H1 (cell line): ENCODE data around the gene KLF13. TPM values are rescaled to one million over a fixed set of nuclear protein-coding genes. Genes with fewer than 3 reads are reported as not detected.

Experiments
- CTCF ChIA-PET: fragments of 300-600 bp; sonication (Branson Sonifier 250); formaldehyde crosslinking; loops from one replicate; lab custom pipeline; 2021; ENCODE audit not compliant: partially characterized antibody; lab: Charles Lee
- POLR2A ChIA-PET: fragments of 300-600 bp; sonication (Branson Sonifier 250); formaldehyde crosslinking; loops from one replicate; lab custom pipeline; 2021; ENCODE audit warnings: inconsistent platforms; ENCODE audit not compliant: partially characterized antibody; lab: Charles Lee
- DNase-seq, 2 experiments: peaks; one replicate each; pipeline versions ENCODE4 v3.0.0 to v3.0.0-alpha.2; 2010 to 2022; ENCODE audit warnings: low spot score in 2 of 2, low read depth in 1 of 2, mixed read lengths in 1 of 2
- FAIRE-seq: peaks from 2 replicates; lab custom pipeline; 2011; peaks lifted over from hg19 to GRCh38; lab: Jason Lieb, UNC
- H2AFZ ChIP-seq: 2 replicates; pipeline ENCODE4 v1.8.1; 2012; ENCODE audit warnings: low read length, inconsistent platforms
- H2AK5ac ChIP-seq: 2 replicates; pipeline ENCODE4 v1.6.1; 2013; ENCODE audit warnings: low read depth, low read length
- H2BK120ac ChIP-seq: replicated peaks from 2 replicates; pipeline ENCODE3; 2013; ENCODE audit warnings: low read depth, low read length, inconsistent platforms
- H2BK12ac ChIP-seq: 2 replicates; pipeline ENCODE4 v1.6.1; 2013; ENCODE audit warnings: low read depth, low read length
- H2BK15ac ChIP-seq: 2 replicates; pipeline ENCODE4 v1.6.1; 2013; ENCODE audit warnings: low read length
- H2BK20ac ChIP-seq: 2 replicates; pipeline ENCODE4 v1.6.1; 2013; ENCODE audit warnings: low read length
- H2BK5ac ChIP-seq: 2 replicates; pipeline ENCODE4 v1.6.1; 2013; ENCODE audit warnings: low read depth, low read length
- H3K14ac ChIP-seq: 2 replicates; pipeline ENCODE4 v1.6.1; 2013; ENCODE audit warnings: inconsistent platforms; ENCODE audit not compliant: insufficient read length
- H3K18ac ChIP-seq: 2 replicates; pipeline ENCODE4 v1.6.1; 2013; ENCODE audit warnings: low read length; ENCODE audit errors: extremely low read depth
- H3K23ac ChIP-seq: 2 replicates; pipeline ENCODE4 v1.6.1; 2013; ENCODE audit warnings: inconsistent platforms; ENCODE audit not compliant: insufficient read length
- H3K23me2 ChIP-seq: 2 replicates; pipeline ENCODE4 v1.6.1; 2013; ENCODE audit warnings: low read depth, low read length
- H3K27ac ChIP-seq: 2 replicates; pipeline ENCODE4 v1.6.1; 2011; ENCODE audit warnings: low read depth, low read length, inconsistent platforms
- H3K27me3 ChIP-seq, 4 experiments: replicated peaks in 1 of 4; 1 replicate in 1 of 4; 2 replicates in 3 of 4; pipeline versions ENCODE4 v1.6.1 to v1.8.1; 2011 to 2013; ENCODE audit warnings: low read length in 3 of 4, mild to moderate bottlenecking in 3 of 4, inconsistent platforms in 2 of 4, mixed read lengths in 2 of 4, moderate library complexity in 1 of 4; ENCODE audit not compliant: control insufficient read depth in 3 of 4, insufficient read depth in 3 of 4; ENCODE audit errors: extremely low read depth in 1 of 4
- H3K36me3 ChIP-seq, 4 experiments: 2 replicates each; pipeline versions ENCODE4 v1.6.1 to v1.8.1; 2011 to 2013; ENCODE audit warnings: mild to moderate bottlenecking in 4 of 4, low read length in 3 of 4, moderate library complexity in 2 of 4, control low read depth in 1 of 4, inconsistent platforms in 1 of 4; ENCODE audit not compliant: insufficient read depth in 4 of 4, control insufficient read depth in 2 of 4
- H3K4ac ChIP-seq: replicated peaks from 2 replicates; pipeline ENCODE3; 2013; ENCODE audit warnings: low read length, low read depth, mixed read lengths, inconsistent platforms; ENCODE audit not compliant: insufficient read length
- H3K4me1 ChIP-seq, 4 experiments: replicated peaks in 1 of 4; 1 replicate in 1 of 4; 2 replicates in 3 of 4; pipeline versions ENCODE4 v1.6.1 to v1.8.1; 2011 to 2013; ENCODE audit warnings: low read length in 3 of 4, inconsistent platforms in 2 of 4, mixed read lengths in 1 of 4; ENCODE audit not compliant: insufficient read depth in 4 of 4, control insufficient read depth in 3 of 4
- H3K4me2 ChIP-seq, 2 experiments: 2 replicates each; pipeline versions ENCODE4 v1.6.1 to v1.8.1; 2011 to 2013; ENCODE audit warnings: low read depth in 2 of 2, low read length in 2 of 2, control low read depth in 1 of 2, inconsistent platforms in 1 of 2, mild to moderate bottlenecking in 1 of 2; ENCODE audit not compliant: insufficient read depth in 1 of 2
- H3K4me3 ChIP-seq, 4 experiments: fragments of 200-600, 300-600 bp in 1 of 4; sonication (generic), shearing (Covaris generic), sonication (Bioruptor Twin) in 1 of 4; 2 replicates each; pipeline versions ENCODE4 v1.5.1 to v1.8.1; 2011 to 2016; ENCODE audit warnings: low read length in 4 of 4, low read depth in 3 of 4, control low read depth in 2 of 4, inconsistent platforms in 2 of 4, mild to moderate bottlenecking in 2 of 4, mixed read lengths in 1 of 4, moderate library complexity in 1 of 4; ENCODE audit not compliant: insufficient read depth in 2 of 4; ENCODE audit errors: extremely low read depth in 1 of 4
- H3K56ac ChIP-seq: replicated peaks from 2 replicates; pipeline ENCODE3; 2013; ENCODE audit warnings: low read depth, mild to moderate bottlenecking, mixed read lengths, low read length, inconsistent platforms; ENCODE audit not compliant: insufficient read length
- H3K79me1 ChIP-seq: 2 replicates; pipeline ENCODE4 v1.6.1; 2013; ENCODE audit warnings: low read depth, low read length, control low read depth
- H3K79me2 ChIP-seq, 2 experiments: 2 replicates each; pipeline versions ENCODE4 v1.6.1 to v1.8.1; 2012 to 2013; ENCODE audit warnings: low read length in 2 of 2, mild to moderate bottlenecking in 2 of 2, inconsistent platforms in 1 of 2; ENCODE audit not compliant: insufficient read depth in 2 of 2, control insufficient read depth in 1 of 2
- H3K9ac ChIP-seq, 4 experiments: replicated peaks in 1 of 4; 1 replicate in 1 of 4; 2 replicates in 3 of 4; pipeline versions ENCODE4 v1.6.1 to v1.8.1; 2011 to 2013; ENCODE audit warnings: low read depth in 3 of 4, low read length in 3 of 4, control low read depth in 2 of 4, mild to moderate bottlenecking in 2 of 4, moderate library complexity in 2 of 4, inconsistent platforms in 1 of 4; ENCODE audit errors: extremely low read depth in 1 of 4
- H3K9me3 ChIP-seq, 2 experiments: 2 replicates each; pipeline versions ENCODE4 v1.6.1 to v1.8.1; 2012 to 2013; ENCODE audit warnings: mild to moderate bottlenecking in 2 of 2, moderate library complexity in 2 of 2, control low read depth in 1 of 2, inconsistent platforms in 1 of 2, low read depth in 1 of 2, low read length in 1 of 2, mixed read lengths in 1 of 2; ENCODE audit not compliant: insufficient read depth in 2 of 2
- H4K20me1 ChIP-seq, 2 experiments: replicated peaks in 1 of 2; 2 replicates each; pipeline versions ENCODE3 to v1.8.1; 2011 to 2013; ENCODE audit warnings: inconsistent platforms in 2 of 2, low read length in 2 of 2, mild to moderate bottlenecking in 1 of 2; ENCODE audit not compliant: insufficient read depth in 2 of 2, control insufficient read depth in 1 of 2
- H4K5ac ChIP-seq: 2 replicates; pipeline ENCODE4 v1.6.1; 2013; ENCODE audit warnings: low read length, low read depth, mixed read lengths, inconsistent platforms; ENCODE audit not compliant: insufficient read length
- H4K8ac ChIP-seq: 2 replicates; pipeline ENCODE4 v1.8.0; 2013; ENCODE audit warnings: mild to moderate bottlenecking, moderate library complexity, low read length, inconsistent platforms; ENCODE audit not compliant: insufficient read depth; ENCODE audit errors: extremely low read depth
- H4K91ac ChIP-seq: replicated peaks from 2 replicates; pipeline ENCODE3; 2013; ENCODE audit warnings: low read length, mixed read lengths, inconsistent platforms; ENCODE audit not compliant: insufficient read length
- CHD1 ChIP-seq: IDR thresholded peaks from 2 replicates; pipeline ENCODE4 v1.6.1; 2012; ENCODE audit warnings: low read depth, low read length, improper control_type of control experiment
- CTCF ChIP-seq, 3 experiments: IDR thresholded peaks; 1 replicate in 2 of 3; 2 replicates in 1 of 3; pipeline versions ENCODE4 v1.5.1 to v1.6.1; 2011; ENCODE audit warnings: low read length in 3 of 3, mild to moderate bottlenecking in 3 of 3, inconsistent platforms in 2 of 3, low read depth in 1 of 3, moderate library complexity in 1 of 3; ENCODE audit not compliant: insufficient read depth in 1 of 3; ENCODE audit errors: control extremely low read depth in 1 of 3
- HDAC2 ChIP-seq, 2 experiments: fragments of 300-600 bp in 1 of 2; sonication (generic) in 1 of 2; IDR thresholded peaks; 2 replicates each; pipeline ENCODE4 v1.6.1; 2011 to 2012; ENCODE audit warnings: low read depth in 2 of 2, low read length in 2 of 2, mild to moderate bottlenecking in 2 of 2, moderate library complexity in 2 of 2, borderline replicate concordance in 1 of 2, inconsistent platforms in 1 of 2
- JUN ChIP-seq: IDR thresholded peaks from 2 replicates; pipeline ENCODE4 v1.6.1; 2011; ENCODE audit warnings: low read depth, mild to moderate bottlenecking, improper control_type of control experiment, low read length
- POLR2A ChIP-seq, 2 experiments: IDR thresholded peaks; 1 replicate in 1 of 2; 2 replicates in 1 of 2; pipeline ENCODE4 v1.6.1; 2011; ENCODE audit warnings: low read depth in 2 of 2, low read length in 2 of 2, mild to moderate bottlenecking in 2 of 2; ENCODE audit errors: control extremely low read depth in 1 of 2
- POLR2AphosphoS5 ChIP-seq: IDR thresholded peaks from 2 replicates; pipeline ENCODE4 v1.6.1; 2011; ENCODE audit warnings: low read depth, low read length
- POU5F1 ChIP-seq: IDR thresholded peaks from 2 replicates; pipeline ENCODE4 v1.6.1; 2011; ENCODE audit warnings: low read depth, mild to moderate bottlenecking, low read length, moderate library complexity
- RAD21 ChIP-seq, 2 experiments: IDR thresholded peaks in 1 of 2; conservative IDR thresholded peaks in 1 of 2; 2 replicates each; pipeline ENCODE4 v1.6.1; 2011; ENCODE audit warnings: low read depth in 2 of 2, low read length in 2 of 2, improper control_type of control experiment in 1 of 2, inconsistent platforms in 1 of 2, mild to moderate bottlenecking in 1 of 2, moderate library complexity in 1 of 2
- TAF1 ChIP-seq: IDR thresholded peaks from 2 replicates; pipeline ENCODE4 v1.6.1; 2011; ENCODE audit warnings: mild to moderate bottlenecking, low read depth, low read length
- WGBS, 2 experiments: shearing (Covaris generic) in 1 of 2; methylation state at CpG; one replicate each; pipeline versions ENCODE4 v1.1.6 to v1.1.7; 2013 to 2015; ENCODE audit warnings: low lambda C conversion rate in 2 of 2, mixed read lengths in 2 of 2, inconsistent platforms in 1 of 2, low coverage in 1 of 2, missing lambda C conversion rate in 1 of 2; ENCODE audit not compliant: insufficient replicate concordance in 2 of 2, insufficient coverage in 1 of 2, insufficient read length in 1 of 2; ENCODE audit errors: extremely low coverage in 1 of 2, missing lambda C conversion rate in 1 of 2; 5-methylcytosine and 5-hydroxymethylcytosine counted together
- polyA plus RNA-seq, 7 experiments: library from polyadenylated mRNA; depleted of rRNA in 3 of 7; stranded (reverse) in 5 of 7; unstranded in 2 of 7; fragments of >200 nt in 5 of 7; fragments of 200-250 nt in 2 of 7; gene quantifications; 1 replicate in 5 of 7; 2 replicates in 1 of 7; 4 replicates in 1 of 7; pipeline versions ENCODE4 v1.2.1 to v1.2.3, GENCODE V29; 2011 to 2013; ENCODE audit warnings: missing spikeins in 2 of 7, mixed read lengths in 2 of 7
- total RNA-seq: library from RNA; stranded (reverse); fragmentation: NEBNext Ultra II Directional; extraction: Animal tissue kit (Norgen Biotek cat#: 25700); gene quantifications from 2 replicates; pipeline ENCODE4 v1.2.1, GENCODE V29; 2021

The KLF13 gene
- total and polyA plus RNA-seq, 2 of the 8 experiments (the other 6 are each of a cell fraction or from before 2014, with no cell fraction given), result 18.3 to 33.4 TPM

- CTCF ChIA-PET, result interaction anchor here (0.9 to 1.6 kb wide), 8 partner anchors 8 to 148 kb away, joined by 3 to 5 read pairs (median 4); no protein-coding TSS in a partner anchor
- TF ChIP-seq HDAC2 (IDR thresholded peaks at IDR 0.05; ENCODE audit: borderline replicate concordance in 1 of 2, low read depth in 2 of 2, low read length in 2 of 2), result no peak
- no peak for TF ChIP-seq RAD21 (IDR thresholded peaks at IDR 0.05 in 1 of 2, conservative IDR thresholded peaks at IDR 0.05 in 1 of 2; ENCODE audit: low read depth in 2 of 2, low read length in 2 of 2)
- TF ChIP-seq JUN, result no peak
- TF ChIP-seq POLR2A (IDR thresholded peaks at IDR 0.05; ENCODE audit: control extremely low read depth in 1 of 2, low read depth in 2 of 2, low read length in 2 of 2), result no peak
- TF ChIP-seq TAF1, result no peak
- no peak for TF ChIP-seq POU5F1
- no peak for TF ChIP-seq CTCF (IDR thresholded peaks at IDR 0.05; ENCODE audit: control extremely low read depth in 1 of 3, insufficient read depth in 1 of 3, low read depth in 1 of 3, low read length in 3 of 3)
- no peak for TF ChIP-seq POLR2AphosphoS5
- TF ChIP-seq CHD1, result no peak
These were observed 21.6 kb downstream of the KLF13 start for GRCh38 chr15:31347981-31348803.

More at GRCh38 chr15:31347981-31348803, 21.6 kb downstream of the KLF13 start:
- Histone ChIP-seq H3K14ac (no peak overlapping the region), H2AFZ (no peak overlapping the region), H3K27me3 (no peaks in the 10 kb centered on the region), H3K4me3 (no peak overlapping the region), H2BK20ac (no peak overlapping the region), H3K36me3 (no peaks in the 10 kb centered on the region), H3K18ac (no peak overlapping the region), H2BK120ac (no peak overlapping the region), H3K79me2 (peaks cover 0 to 39% of the 10 kb centered on the region in 2 experiments; a peak in 3 of 4 replicates), H4K5ac (no peak overlapping the region), H4K20me1 (peaks cover 20 to 43% of the 10 kb centered on the region in 2 experiments), H3K9ac (no peak overlapping the region), H4K91ac (no peak overlapping the region), H3K27ac (no peak overlapping the region), H3K23ac (no peak overlapping the region), H3K4ac (no peak overlapping the region), H3K4me1 (peaks cover 0 to 25% (median 5%) of the 10 kb centered on the region in 4 experiments; a peak in 6 of 7 replicates), H3K4me2 (no peak overlapping the region), H2BK15ac (no peak overlapping the region), H2BK5ac (no peak overlapping the region), H3K56ac (no peak overlapping the region), H2BK12ac (no peak overlapping the region), H3K23me2 (no peaks in the 10 kb centered on the region), H4K8ac (no peak overlapping the region), H3K79me1 (peaks cover 33% of the 10 kb centered on the region), H3K9me3 (no peaks in the 10 kb centered on the region), H2AK5ac (no peak overlapping the region)
- no peak for DNase-seq
- POLR2A ChIA-PET, result no interaction called here
- WGBS, 2 experiments, result 87% methylated on average over 19 of the region's 19 CpGs; no CpG with 5 or more reads in 1 of the 2 experiments
- no peak for FAIRE-seq
